ENCODE results near the gene PDXK. TPM values are rescaled to one million over a fixed set of nuclear protein-coding genes. Genes with fewer than 3 reads are reported as not detected.
"Not testable (repeated sequence)": the region's sequence is repeated elsewhere in the genome, so short reads cannot be mapped to it uniquely, and the experiment has no call there.

Gene PDXK
- total RNA-seq, 1 donor from 2014 or later: 261 TPM

GRCh38 chr21:43697758-43698643 is 20.9 kb upstream of the PDXK start:
- no peak for DNase-seq (ENCODE audit: low spot score)

DNA sequence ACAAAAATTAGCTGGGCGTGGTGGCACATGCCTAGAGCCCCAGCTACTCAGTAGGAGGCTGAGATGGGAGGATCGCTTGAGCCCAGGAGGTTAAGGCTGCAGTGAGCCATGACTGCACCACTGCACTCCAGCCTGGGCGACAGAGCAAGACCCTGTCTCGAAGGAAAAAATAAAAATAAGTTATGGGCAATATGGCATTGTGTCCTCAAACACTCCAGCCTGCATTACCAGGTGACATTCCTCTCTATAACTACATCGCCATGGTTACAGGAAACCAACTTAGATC is 19.5 kb upstream of the PDXK start:
- not testable (repeated sequence) for DNase-seq (ENCODE audit: low spot score)

DNA sequence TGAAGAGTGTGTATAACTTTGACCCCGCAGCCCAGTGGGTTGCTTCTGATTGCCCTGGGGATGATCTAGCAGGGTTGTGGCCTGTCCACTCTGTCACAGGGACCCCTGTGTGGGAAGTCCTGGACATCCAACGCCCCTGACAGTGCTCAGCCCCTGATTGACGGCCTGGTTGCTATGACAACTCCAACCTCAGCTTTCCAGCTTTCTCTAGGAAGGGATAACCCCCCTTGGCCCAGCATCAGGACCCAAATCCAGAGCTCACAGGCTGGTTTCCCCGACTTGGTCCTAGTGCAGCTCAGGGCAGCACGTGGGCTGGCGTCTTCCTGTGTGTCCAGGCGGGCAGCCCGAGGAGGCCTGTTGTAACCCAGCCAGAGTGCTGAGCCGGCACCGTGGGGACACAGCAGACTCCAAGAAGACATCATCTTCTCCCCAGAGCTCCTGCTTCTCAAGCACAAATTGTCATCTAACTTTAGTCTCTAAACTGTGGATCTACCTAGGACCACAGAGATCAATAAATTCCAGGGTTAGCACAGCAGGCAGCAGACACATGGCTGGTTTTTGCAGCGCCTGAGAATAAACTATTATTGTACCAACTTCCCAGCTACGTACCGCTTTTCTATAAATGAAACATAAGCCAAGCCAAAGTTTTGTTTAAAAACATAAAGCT is 18.9 kb upstream of the PDXK start:
- DNase-seq (ENCODE audit: low spot score): no peak

DNA sequence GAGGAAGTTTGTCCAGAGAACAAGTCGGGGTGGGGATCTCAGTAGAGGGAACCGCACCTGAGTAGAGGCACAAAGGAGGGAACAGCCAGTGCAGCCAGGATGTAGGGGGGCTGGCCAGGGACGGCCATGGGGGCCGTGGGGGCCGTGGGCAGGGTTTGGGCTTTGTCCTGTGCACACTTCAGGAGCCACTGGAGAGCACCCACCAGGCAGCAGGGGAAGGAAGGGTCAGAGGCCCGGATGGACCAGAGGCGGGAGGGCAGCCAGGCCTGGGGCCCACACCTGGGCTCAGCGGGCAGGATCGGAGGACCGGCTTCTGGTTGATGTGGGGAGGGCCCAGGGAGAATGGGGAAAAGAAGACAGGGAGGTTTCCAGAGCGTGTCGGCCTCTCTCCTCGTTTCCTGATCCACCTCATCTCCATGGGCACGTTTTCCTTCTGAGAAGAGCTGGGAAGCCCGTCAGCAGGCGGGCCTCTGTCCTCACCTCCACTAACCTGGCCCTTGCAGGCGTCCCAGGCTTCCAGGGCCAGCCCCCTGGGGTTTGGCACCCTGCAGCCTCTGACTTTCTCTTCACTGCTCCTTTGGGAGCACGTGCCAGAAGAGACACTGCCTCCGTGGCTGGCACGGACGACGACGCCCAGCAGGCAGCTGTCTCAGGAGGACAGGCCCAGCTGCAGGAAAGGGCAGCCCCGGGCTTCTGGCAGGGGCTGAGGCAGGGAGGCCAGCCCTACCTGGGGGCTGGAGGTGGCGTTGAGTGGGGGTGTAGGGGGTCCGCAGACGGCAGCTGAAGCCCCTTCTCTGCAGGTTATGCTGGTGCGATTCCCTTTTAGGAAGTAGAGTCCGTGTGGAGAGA is 16.8 kb upstream of the PDXK start:
- no peak for DNase-seq (ENCODE audit: low spot score)

GRCh38 chr21:43702785-43703034 is 16.2 kb upstream of the PDXK start:
- DNase-seq (ENCODE audit: low spot score): no peak

DNA sequence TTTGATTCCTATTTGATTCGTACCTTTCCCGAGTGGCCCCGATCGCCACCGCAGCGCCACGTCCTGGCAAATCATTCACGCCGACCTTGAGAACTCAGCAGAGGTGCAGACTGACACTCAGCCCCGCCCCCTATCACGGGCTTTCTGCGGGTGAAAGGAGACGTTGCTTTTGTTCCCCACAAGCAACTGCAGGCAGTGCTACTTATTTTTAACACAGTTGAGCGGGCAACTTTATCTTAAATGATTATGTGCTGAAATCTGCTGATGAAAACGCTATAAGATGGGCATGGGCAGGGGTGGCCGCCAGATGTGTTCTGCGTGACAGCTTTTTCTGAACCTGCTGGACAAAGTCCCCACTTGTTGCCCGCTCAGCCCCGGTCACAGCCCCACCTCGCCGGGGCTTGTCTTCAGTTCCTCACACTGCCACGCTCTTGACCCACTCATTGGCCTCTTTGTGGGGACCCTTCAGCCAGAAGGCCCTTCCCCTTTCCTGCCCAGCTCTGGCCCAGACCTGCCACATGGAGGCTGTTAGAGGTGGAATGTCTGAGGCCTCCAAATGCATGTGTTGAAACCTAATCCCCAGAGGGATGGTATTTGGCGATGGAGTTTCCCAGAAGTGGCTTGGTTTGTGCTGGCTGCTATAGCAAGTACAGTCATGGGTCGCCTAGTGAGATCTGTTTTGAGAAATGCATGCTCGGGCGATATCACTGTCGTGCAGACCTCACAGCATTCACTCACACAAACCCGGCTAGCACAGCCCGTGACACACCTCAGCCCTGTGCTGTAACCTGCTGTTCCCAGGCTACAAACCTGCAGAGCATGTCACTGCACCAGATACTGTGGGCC is 15.7 kb upstream of the PDXK start:
- DNase-seq (ENCODE audit: low spot score): no peak

GRCh38 chr21:43707462-43707861 is 11.5 kb upstream of the PDXK start:
- no peak for DNase-seq (ENCODE audit: low spot score)

DNA sequence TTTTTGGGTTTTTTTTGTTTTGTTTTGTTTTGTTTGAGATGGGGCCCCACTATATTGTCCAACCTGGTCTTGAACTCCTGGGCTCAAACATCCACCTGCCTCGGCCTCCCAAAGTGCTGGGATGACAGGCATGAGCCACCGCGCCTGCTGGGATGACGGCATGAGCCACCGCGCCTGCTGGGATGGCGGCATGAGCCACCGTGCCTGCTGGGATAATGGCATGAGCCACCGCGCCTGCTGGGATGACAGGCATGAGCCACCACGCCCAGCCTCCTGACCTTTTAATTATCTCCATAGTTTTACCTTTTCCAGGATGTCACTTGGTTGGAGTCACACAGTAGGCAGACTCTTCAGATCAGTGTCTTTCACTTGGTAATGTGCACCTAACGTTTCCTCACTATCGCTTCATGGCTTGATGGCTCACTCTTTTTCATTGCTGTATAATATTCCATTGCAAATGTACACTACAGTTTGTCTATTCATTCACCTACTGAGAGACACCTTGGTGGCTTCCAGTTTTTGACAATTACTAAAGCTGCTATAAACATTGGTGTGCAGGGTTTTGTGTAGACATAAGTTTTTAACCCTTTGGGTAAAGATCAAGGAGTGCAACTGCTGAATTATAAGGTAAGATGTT is 10.1 kb upstream of the PDXK start:
- DNase-seq (ENCODE audit: low spot score): no peak

DNA sequence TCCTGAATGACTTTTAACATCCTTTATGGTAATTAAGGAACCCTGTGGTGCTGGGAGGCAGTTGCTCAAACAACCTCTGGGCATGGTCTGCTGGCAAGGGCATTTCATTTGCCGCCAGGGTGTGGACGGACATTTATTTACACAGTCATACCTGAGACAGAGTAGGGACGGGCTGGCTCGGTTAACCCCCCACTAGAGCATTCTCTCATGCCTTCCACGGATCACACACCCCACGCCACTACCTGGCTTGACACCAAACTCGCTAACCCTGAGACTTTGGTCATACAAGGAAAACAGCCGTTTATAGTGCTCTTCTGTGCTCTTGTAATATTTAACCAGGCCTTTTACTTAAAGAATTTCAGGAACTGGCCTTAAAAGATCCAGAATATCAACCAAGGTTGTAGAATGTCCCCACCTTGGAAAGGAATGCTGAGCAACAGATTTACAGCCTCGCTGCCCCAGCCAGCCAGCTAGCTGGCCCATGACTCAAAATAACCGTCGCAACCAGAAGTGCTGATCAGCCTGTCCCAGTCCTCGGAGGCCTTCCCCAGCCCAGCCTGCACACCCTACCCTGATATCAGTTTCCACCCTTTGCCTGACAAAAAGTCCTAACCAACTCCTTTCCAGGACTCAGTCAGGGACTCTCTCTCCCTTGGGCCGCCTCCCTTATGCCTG is 6.5 kb upstream of the PDXK start:
- DNase-seq (ENCODE audit: low spot score): no peak

GRCh38 chr21:43713123-43713522 is 5.8 kb upstream of the PDXK start:
- not testable (repeated sequence) for DNase-seq (ENCODE audit: low spot score)

GRCh38 chr21:43716376-43717165 is 2.4 kb upstream of the PDXK start:
- DNase-seq (ENCODE audit: low spot score): no peak

- no peak for DNase-seq (ENCODE audit: low spot score)
Measured at GRCh38 chr21:43717166-43717853, 1.6 kb upstream of the PDXK start.

- no peak for DNase-seq (ENCODE audit: low spot score)
Measured at GRCh38 chr21:43717967-43718871, 710 bp upstream of the PDXK start.

DNA sequence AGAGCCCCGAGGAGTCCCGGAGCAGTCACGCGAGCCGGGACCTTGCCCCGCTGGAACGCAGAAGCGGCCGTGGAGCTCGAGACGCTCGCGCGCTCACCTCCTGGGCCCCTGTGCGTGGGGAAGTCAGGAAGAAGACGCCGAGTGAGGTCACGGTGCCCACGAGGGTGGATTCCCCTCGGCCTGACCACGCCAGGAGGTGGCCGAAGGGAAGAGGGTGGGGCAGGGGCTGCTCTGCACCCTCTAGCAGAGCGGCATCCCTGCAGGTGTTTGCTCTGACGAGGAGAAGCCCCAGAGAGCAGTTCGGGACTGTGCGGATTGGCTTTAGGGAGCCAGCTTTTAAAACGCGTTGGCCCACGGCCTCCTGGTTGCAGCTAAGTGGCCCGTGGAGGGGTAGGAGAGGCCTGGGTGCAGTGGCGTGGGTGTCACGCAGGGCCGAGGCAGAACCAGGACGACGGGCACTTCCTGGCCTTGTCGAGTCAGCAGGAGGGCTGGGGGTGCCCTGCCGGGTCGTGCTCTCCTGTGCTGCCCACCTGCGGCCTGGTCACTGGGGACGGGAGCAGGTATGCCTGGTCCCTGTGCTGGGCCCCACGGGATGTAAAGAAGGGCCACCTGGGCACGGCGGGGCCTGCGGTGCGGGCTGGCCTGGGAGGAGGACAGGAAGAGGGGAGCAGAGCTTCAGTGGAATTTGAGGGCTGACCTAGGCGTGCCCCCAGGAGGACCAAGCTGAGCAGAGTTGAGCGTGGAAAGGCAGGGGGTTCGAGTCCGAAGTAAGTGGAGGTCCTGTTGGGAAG is 1.0 kb downstream of the PDXK start:
- no peak for DNase-seq (ENCODE audit: low spot score)

DNA sequence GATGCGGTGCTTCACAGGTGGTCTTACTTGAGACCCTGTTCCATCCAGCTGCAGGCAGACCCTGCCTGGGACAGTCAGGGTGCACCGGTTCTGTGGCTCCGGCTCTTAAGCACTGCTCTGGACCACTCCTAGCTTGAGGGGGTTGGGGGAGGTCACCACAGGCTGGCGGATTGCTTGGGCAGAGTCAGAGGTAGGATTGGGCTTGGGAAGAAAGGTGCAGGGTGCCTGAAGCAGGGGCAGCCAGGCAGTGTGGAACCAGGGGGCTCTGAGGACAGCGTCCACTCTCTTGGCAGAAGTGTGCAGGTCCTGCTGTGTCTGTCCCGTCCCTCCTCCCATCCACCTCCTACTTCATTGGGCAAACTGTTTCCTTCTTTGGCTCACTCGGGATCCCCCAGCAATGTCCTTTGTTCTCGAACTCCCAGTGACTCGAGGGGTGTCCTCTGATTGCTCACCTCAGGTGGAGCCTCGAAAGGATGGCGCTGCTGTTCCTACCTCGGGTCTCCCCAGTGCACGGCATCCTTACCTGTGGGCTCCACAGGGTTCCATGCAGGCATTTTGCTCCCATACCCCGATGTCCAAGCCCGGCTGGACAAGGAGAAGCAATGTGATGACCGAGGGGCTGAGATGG is 1.7 kb downstream of the PDXK start:
- DNase-seq (ENCODE audit: low spot score): no peak

- DNase-seq (ENCODE audit: low spot score): no peak
Measured at GRCh38 chr21:43721206-43721605, 2.3 kb downstream of the PDXK start.

DNA sequence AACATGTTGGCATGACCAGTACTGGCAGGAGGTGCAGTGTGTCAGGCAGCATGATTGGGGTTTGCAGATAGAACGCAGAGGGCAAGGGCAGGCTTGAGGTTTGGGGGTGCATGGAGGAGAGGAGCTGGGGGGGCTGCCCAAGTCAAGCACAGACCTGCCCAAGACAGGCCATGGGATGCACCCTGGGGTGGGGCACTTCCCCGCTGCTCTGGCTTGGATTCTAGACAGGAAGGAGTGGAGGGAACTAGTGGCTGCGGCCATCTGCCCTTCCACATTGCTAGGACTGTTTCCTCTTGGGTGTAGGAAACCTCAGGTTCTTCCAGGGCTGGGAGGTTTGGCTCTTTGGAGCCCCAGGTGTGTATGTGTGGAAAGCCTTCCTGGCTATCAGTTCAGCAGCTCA is 3.0 kb downstream of the PDXK start:
- no peak for DNase-seq (ENCODE audit: low spot score)
